ENCODE results near the gene OR9G4.

The OR9G4 gene

GRCh38 chr11:56748597-56748996 is at the start of gene OR9G4:
TSS of gene OR9G4 (minus strand) at chr11:56748697. CDS start at chr11:56743766, 4,931 bp downstream.
- no peak for DNase-seq

GRCh38 chr11:56783448-56784041 is 35.0 kb upstream of the OR9G4 start:
- no peak for DNase-seq

GRCh38 chr11:56782167-56782847 is 33.8 kb upstream of the OR9G4 start:
- DNase-seq, result no peak

- DNase-seq, result no peak
Measured at GRCh38 chr11:56776809-56777208, 28.3 kb upstream of the OR9G4 start.

- no peak for DNase-seq
Measured at GRCh38 chr11:56764976-56765375, 16.5 kb upstream of the OR9G4 start.

- no peak for DNase-seq
Measured at GRCh38 chr11:56751480-56751879, 3.0 kb upstream of the OR9G4 start.

GRCh38 chr11:56750190-56750589 is 1.7 kb upstream of the OR9G4 start:
- DNase-seq, result no peak

GRCh38 chr11:56740886-56741285 is 7.6 kb downstream of the OR9G4 start:
- no peak for DNase-seq

- no peak for DNase-seq
Measured at GRCh38 chr11:56740107-56740506, 8.4 kb downstream of the OR9G4 start.

GRCh38 chr11:56720513-56720912 is 28.0 kb downstream of the OR9G4 start:
- DNase-seq, result no peak

GRCh38 chr11:56716379-56716854 is 32.1 kb downstream of the OR9G4 start:
- DNase-seq, result no peak

- no peak for DNase-seq
Measured at GRCh38 chr11:56714206-56714605, 34.3 kb downstream of the OR9G4 start.

GRCh38 chr11:56706486-56706885 is 42.0 kb downstream of the OR9G4 start:
- DNase-seq, result no peak

- no peak for DNase-seq
Measured at GRCh38 chr11:56705784-56706396, 42.6 kb downstream of the OR9G4 start.

GRCh38 chr11:56700914-56701485 is 47.5 kb downstream of the OR9G4 start:
- no peak for DNase-seq

- DNase-seq, result no peak
Measured at GRCh38 chr11:56700242-56700913, 48.1 kb downstream of the OR9G4 start.

- no peak for DNase-seq
Measured at GRCh38 chr11:56698795-56699194, 49.7 kb downstream of the OR9G4 start, which contains the start of gene OR9G1. TSS of gene OR9G1 (plus strand) at chr11:56699095. CDS start at chr11:56700388, 1,293 bp downstream.

- no peak for DNase-seq
Measured at GRCh38 chr11:56693428-56693827, 55.1 kb downstream of the OR9G4 start.
